Mesothelial cell of epicardium (in vitro differentiated cells): ENCODE results near the gene OSBPL6. TPM values are rescaled to one million over a fixed set of nuclear protein-coding genes. Genes with fewer than 3 reads are reported as not detected.

ENCODE experiments used
- DNase-seq, 2 experiments: peaks; one replicate each; pipeline ENCODE4 v3.0.0; 2021; ENCODE audit warnings: low spot score in 2 of 2; ENCODE audit not compliant: unreplicated experiment in 2 of 2
- H3K27ac Mint-ChIP-seq: 2 replicates; pipeline ENCODE4 v1.8.0; 2021; ENCODE audit warnings: mixed read lengths
- H3K27me3 Mint-ChIP-seq: 2 replicates; pipeline ENCODE4 v1.8.0; 2021; ENCODE audit warnings: low read depth, mixed read lengths
- H3K36me3 Mint-ChIP-seq: 2 replicates; pipeline ENCODE4 v1.8.0; 2021; ENCODE audit warnings: mixed read lengths
- H3K4me1 Mint-ChIP-seq: 2 replicates; pipeline ENCODE4 v1.8.0; 2021; ENCODE audit warnings: mixed read lengths
- H3K4me3 Mint-ChIP-seq: 2 replicates; pipeline ENCODE4 v1.8.0; 2021; ENCODE audit warnings: mild to moderate bottlenecking, moderate library complexity, mixed read lengths
- H3K9me3 Mint-ChIP-seq: 2 replicates; pipeline ENCODE4 v1.8.0; 2021; ENCODE audit warnings: mixed read lengths
- total RNA-seq: library from RNA; stranded (reverse); gene quantifications from 3 replicates; pipeline ENCODE4 v1.2.1, GENCODE V29; 2021
- TF ChIP-seq, protein P1 (sequence below): fragments of 200-600 bp; sonication (generic); IDR thresholded peaks from one replicate; pipeline ENCODE4 v1.5.0; 2021; ENCODE audit warnings: antibody characterized with exemption; ENCODE audit not compliant: unreplicated experiment

The OSBPL6 gene
- total RNA-seq, 1 donor from 2014 or later, result 2.8 TPM

DNA sequence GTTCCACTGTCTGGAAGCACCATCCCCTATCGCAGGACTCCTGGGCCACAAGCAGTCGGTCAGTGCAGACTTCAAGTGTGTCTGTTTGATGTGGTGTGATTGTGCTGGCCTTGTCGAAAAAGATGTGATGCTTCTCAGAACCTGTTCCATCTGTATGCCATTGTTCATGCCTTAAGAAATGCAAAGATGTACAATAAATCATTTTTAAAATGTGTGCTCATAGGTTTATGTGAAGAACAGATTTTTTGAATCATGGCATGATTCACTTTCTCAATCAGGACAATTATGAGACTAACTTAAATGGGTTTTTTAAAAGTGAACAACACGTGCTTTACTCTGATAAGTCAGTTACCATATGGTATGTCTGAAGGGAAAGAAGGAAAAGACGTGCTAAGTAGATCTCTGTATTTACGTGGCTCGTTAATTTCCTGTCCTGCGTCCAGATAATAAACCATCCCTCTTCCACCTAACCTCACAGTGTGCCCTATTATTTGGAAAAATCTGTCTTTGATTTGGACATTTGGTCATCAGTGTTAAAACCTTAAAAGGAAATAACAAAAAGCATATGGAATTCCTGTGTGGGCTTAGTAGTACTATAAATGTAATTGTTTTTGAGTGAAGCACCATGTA is 201.7 kb downstream of the OSBPL6 start:
- H3K36me3 Mint-ChIP-seq, result no peaks in the 10 kb centered on the region
- H3K4me3 Mint-ChIP-seq, result no peak overlapping the region
- peaks cover 3% of the 10 kb centered on the region for H3K4me1 Mint-ChIP-seq
- DNase-seq, result no peak
- no peaks in the 10 kb centered on the region for H3K9me3 Mint-ChIP-seq
- H3K27ac Mint-ChIP-seq, result no peak overlapping the region
- TF ChIP-seq, protein P1, sequence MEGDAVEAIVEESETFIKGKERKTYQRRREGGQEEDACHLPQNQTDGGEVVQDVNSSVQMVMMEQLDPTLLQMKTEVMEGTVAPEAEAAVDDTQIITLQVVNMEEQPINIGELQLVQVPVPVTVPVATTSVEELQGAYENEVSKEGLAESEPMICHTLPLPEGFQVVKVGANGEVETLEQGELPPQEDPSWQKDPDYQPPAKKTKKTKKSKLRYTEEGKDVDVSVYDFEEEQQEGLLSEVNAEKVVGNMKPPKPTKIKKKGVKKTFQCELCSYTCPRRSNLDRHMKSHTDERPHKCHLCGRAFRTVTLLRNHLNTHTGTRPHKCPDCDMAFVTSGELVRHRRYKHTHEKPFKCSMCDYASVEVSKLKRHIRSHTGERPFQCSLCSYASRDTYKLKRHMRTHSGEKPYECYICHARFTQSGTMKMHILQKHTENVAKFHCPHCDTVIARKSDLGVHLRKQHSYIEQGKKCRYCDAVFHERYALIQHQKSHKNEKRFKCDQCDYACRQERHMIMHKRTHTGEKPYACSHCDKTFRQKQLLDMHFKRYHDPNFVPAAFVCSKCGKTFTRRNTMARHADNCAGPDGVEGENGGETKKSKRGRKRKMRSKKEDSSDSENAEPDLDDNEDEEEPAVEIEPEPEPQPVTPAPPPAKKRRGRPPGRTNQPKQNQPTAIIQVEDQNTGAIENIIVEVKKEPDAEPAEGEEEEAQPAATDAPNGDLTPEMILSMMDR, result no peak
- no peaks in the 10 kb centered on the region for H3K27me3 Mint-ChIP-seq

DNA sequence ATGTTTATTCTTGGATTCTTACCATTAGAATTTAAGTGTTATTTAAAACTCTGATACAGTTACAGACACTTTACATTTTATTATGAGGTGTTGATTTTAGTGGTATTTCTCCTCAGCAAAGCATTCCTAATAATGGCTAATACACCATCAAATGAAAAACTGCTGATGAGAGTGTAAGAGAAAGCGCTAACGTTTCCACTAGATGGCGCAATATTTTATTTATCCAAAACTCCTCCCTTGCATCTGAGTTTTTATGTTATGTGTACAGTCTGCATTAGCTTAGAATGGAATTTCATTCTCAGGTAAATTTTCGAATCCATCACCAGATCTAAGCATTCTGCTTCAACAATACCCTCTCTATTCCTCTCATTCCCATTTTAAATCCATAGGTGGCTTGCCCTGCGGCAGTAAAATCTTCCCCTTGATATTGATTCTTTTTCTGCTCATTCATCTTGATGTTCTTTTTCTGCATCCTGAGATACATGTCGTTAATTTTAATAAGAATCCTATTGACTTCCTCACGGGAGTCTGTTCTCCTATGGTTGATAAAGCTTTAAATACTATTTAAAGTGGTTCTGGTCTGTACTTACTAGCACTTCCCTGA is 202.8 kb downstream of the OSBPL6 start:
- Mint-ChIP-seq H3K27me3 (no peaks in the 10 kb centered on the region), H3K4me1 (peaks cover 4% of the 10 kb centered on the region), H3K27ac (no peak overlapping the region), H3K9me3 (no peaks in the 10 kb centered on the region), H3K4me3 (no peak overlapping the region), H3K36me3 (no peaks in the 10 kb centered on the region)
- no peak for DNase-seq
- TF ChIP-seq, protein P1, result peak; percentile 70

DNA sequence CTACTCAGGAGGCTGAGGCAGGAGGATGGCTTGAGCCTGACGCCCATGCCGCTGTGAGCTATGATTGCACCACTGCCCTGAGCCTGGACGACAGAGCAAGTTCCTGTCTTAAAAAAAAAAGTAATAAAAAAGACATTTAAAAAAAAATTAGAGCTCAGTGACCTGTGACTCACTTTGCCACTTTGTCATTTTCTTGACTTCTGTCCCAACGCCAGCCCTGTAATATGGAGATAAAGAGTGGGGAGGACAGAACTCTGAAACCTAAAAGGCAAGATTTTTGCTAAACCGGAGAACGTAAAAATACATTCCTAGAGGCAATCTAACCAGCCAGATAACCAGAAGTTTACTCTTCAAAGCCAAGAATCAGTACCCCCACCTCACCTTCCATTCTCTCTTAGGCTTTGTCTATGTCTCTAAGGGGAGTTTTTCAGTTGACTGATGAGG is 207.7 kb downstream of the OSBPL6 start:
- H3K27ac Mint-ChIP-seq, result no peak overlapping the region
- no peak for DNase-seq
- no peaks in the 10 kb centered on the region for H3K27me3 Mint-ChIP-seq
- H3K36me3 Mint-ChIP-seq, result no peaks in the 10 kb centered on the region
- H3K4me3 Mint-ChIP-seq, result no peak overlapping the region
- TF ChIP-seq, protein P1, result no peak
- H3K9me3 Mint-ChIP-seq, result no peaks in the 10 kb centered on the region
- peaks cover 14% of the 10 kb centered on the region for H3K4me1 Mint-ChIP-seq

DNA sequence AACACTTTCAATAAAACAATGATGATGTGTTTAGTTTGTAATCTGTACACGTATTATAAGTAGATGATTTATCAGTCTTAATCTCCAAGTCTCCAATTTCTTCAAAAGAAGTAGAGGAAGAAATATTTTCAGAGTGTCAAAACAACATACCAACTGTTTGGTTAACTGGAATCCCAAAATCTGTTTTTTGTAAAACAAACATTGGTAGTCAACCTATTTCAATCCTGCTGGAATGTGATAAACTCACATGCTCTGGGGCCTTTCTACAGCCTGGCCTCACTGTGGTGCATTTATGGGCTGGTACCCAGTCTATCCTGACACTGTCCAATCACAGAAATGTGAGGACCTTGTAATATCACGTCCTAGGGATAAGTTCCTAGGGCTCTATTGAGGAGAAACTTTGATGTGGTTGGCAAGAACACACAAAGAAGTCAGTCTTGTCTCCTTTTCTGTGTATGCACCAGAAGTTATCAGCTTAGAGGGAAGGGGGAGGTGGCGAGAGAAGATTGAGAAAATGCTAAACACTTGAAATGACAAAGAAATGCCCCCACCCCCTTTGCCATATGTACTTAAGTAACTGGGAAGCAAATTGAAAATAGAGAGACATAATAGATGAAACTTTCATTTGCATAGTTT is 209.5 kb downstream of the OSBPL6 start:
- Mint-ChIP-seq H3K4me1 (peaks cover 14% of the 10 kb centered on the region), H3K27ac (no peak overlapping the region), H3K27me3 (no peaks in the 10 kb centered on the region)

DNA sequence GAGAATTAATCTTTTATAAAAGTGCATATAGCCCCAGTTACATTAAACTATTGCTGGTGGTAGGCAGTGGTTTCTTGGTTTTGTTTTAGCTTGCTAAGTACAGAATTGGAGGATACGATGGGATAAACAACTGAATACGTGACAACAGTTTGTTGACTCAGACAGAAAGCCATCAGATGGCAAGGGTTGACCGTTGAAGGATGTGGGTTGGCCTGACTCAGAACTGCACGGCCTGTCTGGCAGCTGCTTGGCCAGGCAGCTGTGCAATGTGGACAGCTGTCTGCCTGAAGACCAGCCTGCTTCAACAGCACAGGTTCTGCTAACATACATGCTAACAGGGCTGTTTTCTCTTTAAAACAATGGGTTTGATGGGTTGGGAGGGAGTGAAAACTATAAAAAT is 210.1 kb downstream of the OSBPL6 start:
- TF ChIP-seq, protein P1, result no peak

More for the DNA sequence above, 209.5 kb downstream of the OSBPL6 start:
- no peak for DNase-seq
- no peaks in the 10 kb centered on the region for H3K36me3 Mint-ChIP-seq
- no peaks in the 10 kb centered on the region for H3K9me3 Mint-ChIP-seq
- no peak overlapping the region for H3K4me3 Mint-ChIP-seq
- TF ChIP-seq, protein P1, result no peak

More for the DNA sequence above, 210.1 kb downstream of the OSBPL6 start:
- no peak overlapping the region for H3K27ac Mint-ChIP-seq
- no peak for DNase-seq
- H3K4me1 Mint-ChIP-seq, result peaks cover 14% of the 10 kb centered on the region
- no peaks in the 10 kb centered on the region for H3K9me3 Mint-ChIP-seq
- no peaks in the 10 kb centered on the region for H3K36me3 Mint-ChIP-seq
- no peaks in the 10 kb centered on the region for H3K27me3 Mint-ChIP-seq
- H3K4me3 Mint-ChIP-seq, result no peak overlapping the region
